Midbrain (tissue), 1 donor: ENCODE results near the gene THSD7B.

ENCODE experiments used
- DNase-seq: peaks from one replicate; lab custom pipeline; 2025; lab: John Stamatoyannopoulos, UW

THSD7B gene

DNA sequence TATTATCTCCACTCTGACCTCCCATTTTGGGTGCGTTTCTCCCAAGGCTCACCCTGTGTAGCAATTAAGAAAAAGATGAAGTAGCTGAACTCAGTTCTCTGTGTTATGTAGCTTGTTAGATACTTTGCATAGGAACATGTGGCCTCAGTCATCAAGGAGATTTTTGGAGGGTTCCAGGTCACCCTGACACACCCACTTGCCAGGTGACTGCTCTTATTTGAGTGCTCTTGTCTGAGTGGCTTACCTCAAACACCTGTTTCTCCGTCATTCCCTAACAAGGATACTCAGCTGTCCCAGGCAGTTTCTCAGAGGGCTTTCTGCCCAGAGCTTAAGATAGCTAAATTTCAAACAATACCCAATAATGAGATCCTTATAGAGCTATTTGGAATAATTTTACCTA, 621.7 kb downstream of the THSD7B start:
- no peak for DNase-seq

DNA sequence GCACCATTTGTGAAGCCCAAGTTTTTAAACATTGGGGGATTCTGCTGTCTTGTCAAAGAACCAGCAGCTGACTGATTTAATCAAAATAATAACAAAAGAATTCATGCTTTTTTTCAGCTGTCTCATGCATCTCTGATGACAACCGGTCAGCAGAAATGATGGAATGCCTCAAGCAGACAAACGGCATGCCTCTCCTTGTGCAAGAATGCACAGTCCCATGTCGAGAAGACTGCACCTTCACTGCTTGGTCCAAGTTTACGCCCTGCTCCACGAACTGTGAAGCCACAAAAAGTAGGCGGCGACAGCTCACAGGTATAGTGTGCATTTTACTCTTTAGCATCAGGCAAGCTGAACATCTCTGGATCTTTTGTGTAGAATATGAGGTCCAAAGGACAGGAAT, 640.2 kb downstream of the THSD7B start:
- no peak for DNase-seq

DNA sequence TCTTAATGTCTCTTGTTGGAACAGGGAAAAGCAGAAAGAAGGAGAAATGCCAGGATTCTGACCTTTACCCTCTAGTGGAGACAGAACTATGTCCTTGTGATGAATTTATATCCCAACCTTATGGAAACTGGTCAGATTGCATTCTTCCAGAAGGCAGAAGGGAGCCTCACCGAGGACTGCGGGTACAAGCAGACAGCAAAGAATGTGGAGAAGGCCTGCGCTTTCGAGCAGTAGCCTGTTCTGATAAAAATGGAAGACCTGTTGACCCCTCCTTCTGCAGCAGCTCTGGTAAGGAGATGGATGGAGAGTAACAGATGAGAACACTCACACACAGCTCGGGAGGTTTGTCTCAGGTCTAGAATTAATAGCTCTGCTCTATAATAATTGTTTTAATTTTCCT, 646.2 kb downstream of the THSD7B start:
- DNase-seq: no peak

DNA sequence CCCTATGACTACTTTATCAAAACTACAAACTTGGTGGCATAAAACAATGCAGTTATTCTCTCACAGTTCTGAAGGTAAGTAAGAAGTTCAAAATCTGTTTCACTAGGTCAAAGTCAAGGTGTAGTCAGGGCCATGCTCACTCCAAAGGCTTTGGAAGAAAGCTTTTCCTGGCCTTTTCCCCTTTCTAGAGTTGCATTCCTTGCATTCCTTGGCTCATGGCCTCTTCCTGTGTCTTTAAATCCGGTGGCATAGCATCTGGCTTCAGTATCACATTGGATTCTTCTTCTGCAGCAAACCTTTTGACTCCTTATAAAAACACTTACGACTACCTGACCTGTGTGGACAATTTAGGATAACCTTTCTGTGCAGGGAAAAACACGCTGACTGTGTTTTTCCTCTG, 655.4 kb downstream of the THSD7B start:
- DNase-seq: no peak

DNA sequence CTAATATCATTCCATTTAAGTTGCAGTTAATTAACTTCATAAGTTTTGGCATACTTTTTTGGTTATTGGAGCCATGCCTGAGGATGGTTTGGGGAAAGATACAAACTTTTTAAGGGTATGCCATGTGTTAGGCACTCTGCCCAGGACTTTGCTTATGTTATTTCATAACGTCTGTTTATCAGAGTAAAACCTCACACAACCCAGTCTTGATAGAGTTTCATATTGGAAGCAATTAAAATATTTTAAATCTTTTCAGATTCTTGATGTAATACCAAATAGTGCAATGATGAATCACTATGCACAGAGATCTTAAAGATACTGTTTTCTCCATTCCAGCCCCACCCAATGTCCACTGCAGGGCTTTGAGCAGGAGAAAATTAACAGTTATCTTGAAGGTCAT, 669.8 kb downstream of the THSD7B start:
- DNase-seq: no peak

DNA sequence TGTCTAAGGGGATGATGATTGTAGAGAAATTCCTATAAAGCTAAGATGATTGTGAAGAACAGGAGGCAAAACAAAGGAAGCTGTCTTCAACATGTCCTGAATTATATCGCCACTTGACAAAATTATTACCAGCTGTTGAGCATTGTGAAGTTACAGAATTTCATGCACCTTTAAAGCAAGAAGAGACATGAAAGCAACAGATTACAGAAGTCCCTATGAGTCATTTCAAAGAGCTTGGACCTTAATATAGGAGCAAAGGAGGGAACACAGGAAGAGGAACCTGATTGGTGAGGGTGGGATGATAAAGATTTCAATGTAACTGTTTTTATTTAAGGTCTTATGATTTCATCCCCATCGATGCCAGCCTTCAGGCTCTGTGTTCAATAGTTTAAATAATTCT, 672.0 kb downstream of the THSD7B start:
- DNase-seq: no peak

DNA sequence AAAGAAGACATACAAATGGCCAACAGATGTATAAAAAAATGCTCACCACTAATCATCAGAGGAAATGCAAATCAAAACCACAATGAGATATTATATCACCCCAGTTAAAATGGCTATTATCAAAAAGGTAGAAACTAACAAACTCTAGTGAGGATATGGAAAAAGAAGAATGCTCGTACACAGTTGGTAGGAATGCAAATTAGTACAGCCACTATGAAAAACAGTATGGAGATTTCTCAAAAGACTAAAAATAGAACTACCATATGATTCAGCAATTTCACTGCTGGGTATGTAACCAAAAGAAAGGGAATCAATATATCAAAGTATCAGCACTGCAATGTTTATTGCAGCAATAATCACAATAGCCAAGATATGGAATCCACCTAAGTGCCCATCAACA, 679.6 kb downstream of the THSD7B start:
- no peak for DNase-seq

DNA sequence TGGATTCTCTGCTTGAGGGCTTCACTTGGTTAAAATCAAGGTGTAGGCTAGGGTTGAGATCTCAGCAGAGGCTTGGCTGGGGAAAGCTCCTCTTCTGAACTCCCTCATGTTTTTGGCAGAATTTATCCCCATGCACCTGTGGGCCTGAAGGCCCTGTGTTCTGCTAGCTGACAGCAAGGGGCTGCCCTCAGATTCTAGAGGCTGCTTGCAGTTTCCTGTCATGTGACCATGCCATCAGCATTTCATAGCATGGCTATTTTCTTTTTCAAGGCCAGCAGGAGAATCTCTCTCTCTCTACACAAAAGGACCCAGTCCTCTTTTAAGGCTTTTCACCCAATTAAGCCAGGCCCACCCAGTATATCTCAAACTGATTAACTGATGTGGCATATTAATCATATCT, 684.1 kb downstream of the THSD7B start:
- DNase-seq: no peak

DNA sequence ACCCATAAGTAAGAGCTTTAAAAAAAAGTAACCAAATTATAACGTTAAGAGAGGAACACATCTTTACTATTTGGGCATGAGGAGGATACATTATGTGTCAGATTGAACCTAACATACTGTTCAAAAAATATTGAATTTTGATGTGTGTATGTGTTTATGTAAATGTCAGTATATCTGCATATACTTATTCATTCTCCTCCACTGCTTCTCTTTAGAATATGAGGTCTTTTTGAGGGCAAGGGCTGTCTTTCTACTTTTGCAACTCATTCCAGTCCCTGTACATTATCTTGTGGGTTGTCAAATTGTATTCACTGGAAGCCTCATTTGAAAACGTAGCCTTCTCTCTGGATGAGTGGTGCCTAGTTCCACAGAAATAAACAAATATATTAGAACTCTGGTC, 689.5 kb downstream of the THSD7B start:
- DNase-seq: no peak

DNA sequence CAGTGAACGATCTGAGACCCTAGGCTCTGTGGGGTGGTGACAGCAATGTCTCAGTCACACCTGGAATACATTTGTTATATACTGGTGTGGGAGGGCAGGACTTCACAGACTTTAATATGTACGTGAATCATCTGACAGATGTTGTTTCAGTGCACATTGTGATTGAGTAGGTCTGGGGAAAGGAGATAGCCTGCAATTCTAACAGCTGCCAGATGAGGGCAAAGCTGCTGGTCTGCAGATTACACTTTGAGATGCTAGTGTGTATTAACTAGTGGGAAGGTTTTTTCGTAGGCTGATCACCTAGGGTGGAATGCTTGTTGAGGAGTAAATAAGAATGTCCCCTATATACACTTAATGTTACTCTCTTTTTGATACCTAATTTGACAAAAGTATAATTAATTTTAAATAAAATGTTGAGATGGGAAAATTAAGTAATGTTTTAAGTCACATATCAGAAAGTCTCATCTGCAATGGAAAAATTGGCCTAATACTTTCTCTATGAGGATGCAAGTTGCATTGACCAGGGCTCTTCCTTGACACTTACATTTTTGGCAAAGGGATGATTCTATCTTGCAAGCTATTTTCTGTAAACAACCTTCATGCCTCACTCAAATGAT, 702.0 kb downstream of the THSD7B start:
- peak; percentile 12 for DNase-seq

DNA sequence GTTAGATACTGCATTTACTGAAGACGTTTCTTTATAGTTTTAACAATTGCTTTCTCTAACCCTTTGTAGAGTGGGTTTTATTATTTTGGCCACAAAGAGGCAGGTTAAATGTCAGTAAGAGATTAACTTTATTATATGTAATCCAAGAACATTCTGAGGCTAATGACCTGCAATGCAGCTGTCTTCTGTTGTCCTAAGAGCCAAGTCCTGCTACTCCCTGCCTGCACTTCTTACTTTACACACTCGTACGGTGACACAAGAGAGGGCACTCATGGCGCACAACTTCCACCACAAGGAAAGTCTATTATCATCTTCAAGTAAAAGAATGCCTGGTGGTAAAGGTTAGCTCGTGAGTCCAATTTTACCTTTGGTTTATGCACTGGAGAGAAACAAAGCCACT, 727.9 kb downstream of the THSD7B start:
- no peak for DNase-seq

DNA sequence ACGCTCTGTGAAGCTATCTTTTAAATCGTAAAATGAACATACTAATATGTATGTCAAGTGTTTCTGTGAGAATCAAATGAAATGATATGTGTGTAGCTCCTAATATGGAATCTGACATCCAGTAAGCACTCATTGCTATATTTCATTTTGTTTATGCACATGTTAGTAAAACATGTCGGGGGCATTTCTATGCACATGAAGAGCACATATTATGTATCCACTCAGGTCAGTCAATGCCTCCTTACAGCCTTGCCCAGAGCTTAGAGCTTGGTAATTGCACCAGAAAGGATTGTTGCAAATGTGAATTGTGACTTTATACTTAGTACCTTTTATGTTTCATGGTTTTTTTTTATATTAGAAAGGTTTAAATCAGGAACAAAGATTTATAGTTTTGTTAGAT, 735.3 kb downstream of the THSD7B start:
- no peak for DNase-seq

DNA sequence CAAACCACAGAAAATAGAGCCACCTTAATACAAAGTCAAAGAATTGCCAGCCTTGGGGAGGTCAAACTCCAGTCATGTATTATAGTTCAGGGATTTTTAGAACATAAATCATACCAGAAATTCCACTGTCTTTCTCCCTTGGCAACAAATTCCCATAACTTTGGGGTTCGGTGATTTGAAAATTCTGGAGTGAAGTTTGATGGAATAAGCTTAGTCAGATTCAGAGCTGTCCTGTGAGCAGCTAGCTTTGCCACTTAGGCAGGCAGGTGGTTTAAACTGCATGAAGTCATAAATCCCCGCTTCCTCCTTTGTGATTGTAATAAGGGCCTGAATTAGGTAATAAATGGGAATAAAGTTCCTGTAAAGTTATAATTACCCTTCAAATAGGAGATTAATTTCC, 741.9 kb downstream of the THSD7B start:
- DNase-seq: no peak

DNA sequence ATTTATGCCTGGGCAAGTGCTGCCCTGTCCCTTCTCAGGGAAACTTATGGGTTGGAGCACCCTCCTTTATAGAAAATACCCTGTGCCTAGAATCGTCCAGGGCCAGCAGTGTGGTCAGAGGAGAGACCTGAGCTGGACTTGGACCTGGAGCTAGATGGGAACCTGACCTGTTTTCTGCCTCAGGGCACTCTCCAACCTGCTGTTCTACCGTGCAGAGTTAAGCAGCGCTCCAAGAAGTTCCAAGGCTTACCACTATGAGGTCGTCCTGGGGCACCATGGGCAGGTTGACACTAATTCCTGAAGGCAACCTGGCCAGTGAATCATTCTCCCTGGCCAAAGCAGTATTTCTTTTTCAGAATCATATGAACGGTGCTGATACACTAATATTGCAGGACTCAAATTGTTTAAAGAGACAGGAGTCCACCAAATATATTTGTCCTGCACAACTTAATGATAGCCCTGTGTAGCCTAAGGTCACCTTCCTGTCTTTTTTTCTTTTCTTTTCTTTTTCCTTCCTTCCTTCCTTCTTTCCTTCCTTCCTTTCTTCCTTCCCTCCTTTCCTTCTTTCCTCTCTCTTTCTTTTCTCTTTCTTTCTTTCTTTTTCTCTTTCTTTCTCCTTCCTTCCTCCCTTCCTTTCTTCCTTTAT, 743.5 kb downstream of the THSD7B start:
- no peak for DNase-seq

DNA sequence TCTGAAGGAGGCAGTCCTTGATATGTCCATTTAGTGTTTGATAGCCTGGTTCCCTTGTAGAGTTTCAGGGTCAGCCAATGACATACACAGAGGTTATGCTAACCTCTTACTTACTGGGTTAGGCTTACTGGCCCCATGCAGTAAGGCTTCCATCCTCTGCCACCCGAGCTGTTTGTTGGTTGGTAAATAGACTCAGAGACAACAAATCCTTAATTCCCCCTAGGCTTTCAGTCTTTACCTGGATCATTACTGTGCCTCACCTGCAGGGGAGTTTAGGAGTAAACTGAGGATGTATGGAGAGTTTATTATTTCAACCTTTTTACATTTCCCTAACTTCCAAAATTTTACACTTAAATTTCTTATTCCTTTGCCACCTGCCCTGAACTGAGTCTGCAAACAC, 746.2 kb downstream of the THSD7B start:
- DNase-seq: no peak

DNA sequence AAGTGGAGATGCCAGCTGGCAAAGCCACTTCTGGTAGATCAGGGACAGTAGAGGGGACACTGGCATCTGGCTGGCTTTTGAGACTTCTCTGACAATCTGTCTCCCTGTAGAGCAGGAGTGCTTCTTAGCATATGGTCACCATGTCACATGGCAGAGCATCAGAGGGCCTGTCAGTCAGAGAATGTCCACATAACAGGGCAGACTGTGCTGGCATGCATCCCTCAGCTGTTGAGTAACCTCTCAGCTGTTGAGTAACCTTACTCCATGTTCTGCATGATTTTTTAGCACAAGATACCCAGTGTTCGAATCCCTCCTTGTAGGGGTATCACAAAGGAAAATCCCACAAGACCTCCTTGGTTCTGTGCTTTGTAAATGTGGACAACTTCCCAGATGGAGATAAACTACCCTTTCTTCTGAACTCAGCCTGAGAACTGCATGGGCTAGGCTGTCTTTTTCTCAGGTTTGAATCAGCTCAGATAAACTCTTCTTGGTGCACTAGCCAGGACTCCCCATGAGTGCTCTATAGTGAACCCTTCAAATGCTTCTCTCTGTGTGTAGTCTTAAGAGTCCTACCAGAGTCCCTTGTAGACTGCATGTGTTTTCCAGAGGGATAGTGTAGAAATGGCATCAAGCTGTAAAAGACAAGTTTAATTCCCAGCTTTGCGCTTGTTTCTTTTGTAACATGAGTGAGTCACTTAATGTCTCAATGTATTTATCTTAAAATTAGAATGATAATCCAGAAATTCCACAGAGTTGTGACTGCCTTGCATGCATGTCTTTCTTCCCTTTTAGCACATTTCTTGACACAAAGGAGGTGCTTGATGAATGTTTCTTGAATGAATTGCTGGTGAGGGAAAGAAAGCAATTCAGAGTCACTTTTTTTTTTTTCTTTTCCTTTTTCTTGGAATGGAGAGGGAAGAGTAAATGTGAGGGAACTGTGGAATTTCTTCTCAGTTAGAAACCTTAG, 756.6 kb downstream of the THSD7B start:
- DNase-seq: no peak

DNA sequence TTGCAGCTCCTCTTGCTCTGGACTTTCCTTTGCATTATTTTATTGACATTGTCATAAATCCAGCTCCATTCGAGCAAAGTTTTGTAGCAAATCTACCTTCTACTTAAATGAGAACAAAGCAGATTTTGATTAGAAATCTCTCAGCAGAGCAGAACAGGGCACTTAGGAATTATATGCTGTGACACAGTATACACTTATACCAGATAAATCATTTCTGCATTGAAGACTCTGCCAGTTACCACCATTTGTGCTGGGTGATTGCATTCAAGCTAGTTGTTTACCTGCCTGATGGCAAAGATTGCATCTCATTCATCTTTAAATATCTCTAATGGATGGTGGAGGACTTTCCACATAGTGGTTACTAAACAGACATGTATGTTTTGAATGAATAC, 757.3 kb downstream of the THSD7B start:
- no peak for DNase-seq

DNA sequence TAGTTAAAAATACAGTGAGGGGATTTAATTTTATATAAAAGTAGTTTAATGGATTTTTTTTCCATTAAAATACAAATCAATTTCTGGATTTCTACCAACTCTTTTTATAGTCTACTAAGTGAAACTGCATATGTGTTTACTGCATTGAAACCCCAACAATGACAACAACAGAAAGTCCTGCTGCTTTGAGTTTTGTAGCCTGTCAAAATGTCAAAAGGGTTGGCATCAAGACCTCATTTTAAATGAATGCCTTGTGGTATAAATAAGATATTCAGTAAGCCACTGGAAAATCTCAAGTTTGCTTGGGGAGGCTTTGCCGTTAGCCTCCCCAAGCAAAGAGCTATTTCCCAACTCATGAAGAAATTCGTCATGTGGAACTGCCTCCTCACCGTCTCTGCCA, 758.6 kb downstream of the THSD7B start:
- DNase-seq: no peak

DNA sequence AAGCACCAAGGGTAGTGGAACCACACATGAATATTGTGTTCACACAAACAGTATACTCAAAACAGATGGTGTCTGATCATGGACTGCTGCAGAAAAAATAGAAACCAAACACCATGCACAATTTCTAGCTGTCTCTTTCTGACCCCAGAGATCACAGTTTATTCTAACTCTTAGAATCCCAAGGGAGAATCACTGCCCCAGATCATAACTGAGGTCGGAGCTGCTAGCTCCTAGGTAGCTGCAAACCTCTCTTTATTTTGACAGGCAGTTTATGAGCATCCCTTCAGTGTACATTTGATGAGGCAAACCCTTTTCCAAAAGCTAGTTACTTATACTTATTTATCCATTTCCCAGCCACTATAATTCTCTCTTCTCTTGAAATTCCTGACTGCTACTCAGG, 759.8 kb downstream of the THSD7B start:
- DNase-seq: no peak

DNA sequence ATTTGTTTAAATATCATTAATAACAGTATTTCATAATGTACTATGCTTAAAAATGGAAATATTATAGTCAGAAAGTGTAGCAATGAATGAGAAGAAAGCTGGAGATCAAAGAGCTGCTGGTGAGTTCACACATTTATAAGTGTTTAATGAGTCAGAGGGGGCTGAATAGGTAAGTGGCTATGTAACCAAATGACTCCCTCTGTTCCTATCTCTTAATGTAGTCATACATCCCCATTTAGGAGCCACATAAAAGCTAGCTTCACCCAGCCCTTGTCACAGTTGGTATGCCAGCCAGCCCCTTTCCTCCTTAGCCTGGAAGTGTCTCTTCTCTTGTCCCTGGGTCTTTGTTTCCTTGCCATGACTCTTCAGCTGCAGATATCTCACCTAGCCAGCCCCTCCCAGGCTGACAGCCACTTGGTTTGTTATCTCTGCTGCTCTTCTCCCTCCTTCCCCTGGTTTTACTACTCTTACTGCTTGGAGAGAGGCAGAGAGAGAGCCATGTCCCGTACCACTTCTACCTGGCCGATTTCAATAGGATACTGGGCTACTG, 760.4 kb downstream of the THSD7B start:
- no peak for DNase-seq

DNA sequence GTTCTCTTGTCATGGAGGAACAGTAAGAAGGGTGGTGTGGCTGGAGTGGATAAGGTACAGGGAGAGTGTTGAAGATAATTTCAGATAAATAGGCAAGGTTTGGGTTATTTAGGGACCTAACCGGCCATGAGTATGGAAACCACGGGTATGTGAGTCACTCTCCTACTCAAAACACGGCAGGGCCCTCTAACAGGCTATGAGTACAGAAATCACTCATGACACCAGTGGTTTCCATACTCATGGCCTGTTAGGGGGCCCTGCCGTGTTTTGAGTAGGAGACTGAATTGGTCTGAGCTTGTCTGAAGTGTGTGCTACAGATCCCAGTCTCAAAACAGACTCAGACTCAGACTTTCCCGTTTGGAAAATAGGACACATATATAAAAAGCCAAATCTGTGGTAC, 770.6 kb downstream of the THSD7B start:
- no peak for DNase-seq

DNA sequence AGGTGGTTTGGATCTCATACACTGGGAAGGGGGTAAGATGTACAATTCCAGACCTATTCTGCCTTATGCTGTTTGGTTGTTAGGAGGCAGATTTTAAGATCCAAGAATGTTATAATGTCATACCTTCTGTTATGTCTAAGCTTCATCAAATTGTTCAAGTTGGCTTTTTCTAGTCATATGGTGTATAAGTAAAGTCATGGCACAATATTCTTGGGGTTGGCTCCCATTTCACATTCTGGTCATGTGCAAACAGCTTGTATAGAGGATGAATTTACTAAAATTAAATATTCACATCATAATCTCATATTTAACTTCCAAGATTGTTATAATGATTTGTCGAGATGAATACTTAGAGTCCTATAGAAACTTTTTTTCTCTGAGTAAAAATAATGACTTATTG, 774.0 kb downstream of the THSD7B start:
- DNase-seq: no peak

DNA sequence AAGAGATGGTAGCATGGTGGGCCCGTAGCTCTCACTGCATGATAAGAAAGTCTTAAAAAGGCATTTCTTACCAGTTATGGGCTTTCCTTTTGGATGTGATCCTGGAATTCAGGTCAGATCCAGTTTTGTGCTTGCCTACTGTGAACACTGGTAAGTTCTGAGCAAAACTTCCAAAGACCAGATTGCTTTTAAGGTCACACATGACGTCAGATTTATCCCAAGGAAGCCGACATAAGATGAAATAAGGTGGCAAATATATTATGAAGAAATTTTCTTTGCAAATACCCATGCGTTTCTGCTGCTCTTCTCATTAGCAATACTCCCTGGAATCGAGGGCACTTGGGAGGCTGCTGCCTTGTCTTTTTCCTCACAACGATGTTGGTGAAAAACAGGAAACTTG, 782.5 kb downstream of the THSD7B start:
- no peak for DNase-seq
